GM21737 (cell line): ENCODE results near the gene ELL2.
A peak's percentile ranks its signal among the peaks of the same experiment; 100 is the strongest.
"Not testable (repeated sequence)": the region's sequence is repeated elsewhere in the genome, so short reads cannot be mapped to it uniquely, and the experiment has no call there.

Experiments
- ATAC-seq: cut with Tn5 transposase; IDR thresholded peaks from one replicate; pipeline ENCODE4 v1.9.1; 2021; ENCODE audit warnings: mild to moderate bottlenecking, moderate library complexity; ENCODE audit not compliant: unreplicated experiment

Gene ELL2

DNA sequence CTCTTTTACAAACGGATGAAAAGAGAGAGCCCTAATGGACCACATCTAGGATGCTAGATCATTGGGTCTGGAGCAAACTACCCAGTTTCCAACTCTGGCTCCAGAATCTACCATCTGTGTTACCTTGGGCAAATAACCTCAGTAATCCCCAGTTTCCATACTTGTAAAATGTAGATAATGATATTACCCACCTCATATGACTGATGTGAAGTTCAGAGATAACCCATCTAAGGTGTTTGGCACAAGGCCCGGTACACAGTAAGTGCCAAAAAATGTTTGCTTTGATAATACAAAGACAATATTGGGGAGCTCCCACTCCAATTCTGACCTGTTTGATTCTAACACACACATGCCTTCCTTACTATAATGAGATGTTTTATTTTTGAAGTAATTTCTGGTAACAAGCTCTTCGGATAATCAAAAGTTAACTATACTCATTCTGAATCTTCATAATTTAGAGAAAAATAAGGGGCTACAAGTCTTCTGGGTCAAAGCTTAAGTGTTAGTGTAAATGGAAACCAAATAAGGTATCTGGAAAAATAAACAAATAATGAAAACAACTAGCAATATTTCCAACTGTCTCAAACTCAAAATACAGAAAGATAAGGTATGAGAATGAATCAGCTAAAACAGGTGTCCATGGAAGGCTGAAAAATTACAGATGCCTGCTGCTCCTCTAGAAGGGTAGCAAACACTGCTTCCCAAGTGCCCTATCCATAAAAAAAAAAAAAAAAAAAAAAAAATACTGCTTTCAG lies 30.4 kb downstream of the ELL2 start:
- ATAC-seq, result no peak

DNA sequence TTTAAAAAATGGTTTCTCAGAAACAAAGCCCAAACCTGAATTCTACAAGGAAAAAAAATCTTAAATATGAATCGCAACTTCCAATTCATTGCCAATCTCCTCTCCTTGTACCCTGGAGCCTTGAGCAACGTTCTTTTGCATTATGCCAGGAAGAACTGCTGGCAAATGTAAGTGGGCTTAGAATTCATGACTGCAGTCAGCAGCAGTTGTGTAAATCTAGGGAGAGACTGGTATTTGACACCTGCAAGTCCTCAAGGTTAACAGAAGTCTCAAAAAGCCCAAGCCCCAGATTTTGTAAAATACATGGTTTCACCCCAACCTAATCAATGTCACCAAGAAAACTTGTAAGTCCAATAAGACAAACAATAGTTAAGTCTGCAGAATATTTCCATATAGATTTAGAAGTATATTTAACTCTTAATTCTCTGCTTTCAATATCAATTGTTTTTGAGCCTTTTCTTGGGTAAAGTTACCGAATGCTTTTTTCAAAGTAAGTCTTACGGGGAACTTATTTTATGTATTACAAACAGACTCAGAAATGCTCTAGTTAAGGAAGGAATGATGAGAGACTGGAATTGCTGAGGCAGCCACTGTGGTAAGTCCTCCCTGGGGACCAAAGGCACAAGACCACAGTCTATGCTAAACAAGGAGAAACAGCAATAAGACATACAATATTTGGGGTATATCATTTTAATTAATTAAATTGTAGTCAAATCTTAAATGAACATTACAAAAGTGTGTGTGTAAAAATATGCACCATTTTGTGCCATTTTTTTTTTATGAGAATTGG lies 31.3 kb downstream of the ELL2 start:
- no peak for ATAC-seq

DNA sequence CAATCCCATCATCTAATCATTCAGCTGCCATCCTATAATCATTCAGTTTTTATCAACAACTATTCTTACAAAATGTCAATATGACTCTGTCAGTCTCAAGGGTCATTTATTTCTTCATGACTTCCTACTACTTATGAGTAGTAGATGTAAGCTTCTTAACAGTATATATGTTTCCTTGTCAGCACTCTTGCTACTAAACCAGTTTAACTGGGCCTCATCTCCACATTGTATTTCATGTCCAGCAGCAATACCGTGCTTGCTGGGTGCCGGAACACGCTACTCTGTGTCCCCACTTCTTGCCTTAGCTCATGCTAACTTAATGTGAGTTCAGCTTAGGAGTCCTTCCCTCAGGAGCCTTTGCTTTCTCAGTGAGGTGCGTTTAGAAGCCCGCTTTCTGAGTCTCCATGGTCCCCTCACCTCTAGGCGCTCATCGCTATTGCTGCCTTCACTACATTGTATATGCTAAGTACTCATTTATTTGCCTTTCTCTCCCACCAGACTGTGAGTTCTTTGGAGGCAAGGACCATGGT lies 32.9 kb downstream of the ELL2 start:
- ATAC-seq, result no peak

DNA sequence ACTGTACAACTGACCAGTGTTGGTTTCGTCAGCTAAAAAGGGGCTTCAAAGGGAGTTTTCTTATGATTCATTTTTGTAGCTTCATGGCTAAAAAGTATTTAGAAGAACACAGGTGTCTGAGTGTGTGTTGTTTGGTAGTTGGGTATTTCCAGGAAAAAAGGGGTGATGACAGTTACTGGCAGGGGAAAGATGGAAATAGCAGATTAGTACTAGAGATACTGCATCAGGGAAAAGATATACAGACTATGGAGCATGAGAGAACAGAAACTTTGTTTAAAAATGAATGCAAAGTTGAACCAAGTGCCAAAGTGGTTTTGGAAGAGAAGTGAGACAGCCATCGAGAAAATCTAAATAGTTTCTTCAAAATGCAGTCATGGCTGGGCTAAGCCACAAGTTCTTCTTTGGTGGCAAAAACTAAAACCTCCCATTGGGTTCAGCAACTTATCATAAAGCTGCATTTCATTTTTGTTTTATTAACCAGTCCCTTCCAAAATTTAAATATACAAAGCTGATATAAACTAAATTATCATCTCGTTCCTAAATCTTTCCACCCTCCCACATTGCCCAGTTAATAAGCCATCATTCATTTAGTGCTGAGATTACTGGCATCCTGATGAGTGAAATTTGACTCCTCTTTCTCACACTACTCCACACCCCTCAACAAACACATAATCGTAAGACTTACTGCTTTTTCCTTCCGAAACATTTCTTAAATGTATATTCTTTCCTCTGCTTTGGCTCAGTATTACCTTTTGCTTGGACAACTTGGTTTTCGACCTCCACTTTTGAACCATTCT lies 33.5 kb downstream of the ELL2 start:
- peak; percentile 57 for ATAC-seq

DNA sequence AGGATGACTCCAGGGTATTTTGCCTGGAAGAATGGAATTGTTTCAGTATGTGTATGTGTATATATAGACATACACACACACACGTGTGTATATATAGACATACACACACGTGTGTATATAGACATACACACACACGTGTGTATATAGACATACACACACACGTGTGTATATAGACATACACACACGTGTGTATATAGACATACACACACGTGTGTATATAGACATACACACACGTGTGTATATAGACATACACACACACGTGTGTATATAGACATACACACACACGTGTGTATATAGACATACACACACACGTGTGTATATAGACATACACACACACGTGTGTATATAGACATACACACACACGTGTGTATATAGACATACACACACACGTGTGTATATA lies 34.4 kb downstream of the ELL2 start:
- not testable (repeated sequence) for ATAC-seq

DNA sequence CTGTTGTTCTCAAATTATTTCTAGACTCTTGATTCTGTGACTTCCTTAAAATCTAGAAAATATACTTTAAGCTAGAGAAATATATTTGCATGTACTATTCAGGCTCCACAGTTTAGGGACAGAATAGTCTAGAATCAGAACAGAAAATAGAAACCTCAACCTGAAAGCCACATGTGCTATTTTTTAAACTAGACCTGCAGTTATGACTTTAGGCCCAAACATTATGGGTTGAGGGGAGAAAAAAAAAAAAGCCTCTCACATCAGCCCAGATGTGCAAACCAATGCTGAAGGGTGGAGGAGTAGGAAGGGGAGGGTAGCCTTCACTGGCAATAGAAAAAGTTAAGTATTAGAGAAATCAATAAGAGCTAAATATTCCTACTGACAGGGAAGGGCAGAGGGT lies 35.7 kb downstream of the ELL2 start:
- ATAC-seq, result peak; percentile 53

DNA sequence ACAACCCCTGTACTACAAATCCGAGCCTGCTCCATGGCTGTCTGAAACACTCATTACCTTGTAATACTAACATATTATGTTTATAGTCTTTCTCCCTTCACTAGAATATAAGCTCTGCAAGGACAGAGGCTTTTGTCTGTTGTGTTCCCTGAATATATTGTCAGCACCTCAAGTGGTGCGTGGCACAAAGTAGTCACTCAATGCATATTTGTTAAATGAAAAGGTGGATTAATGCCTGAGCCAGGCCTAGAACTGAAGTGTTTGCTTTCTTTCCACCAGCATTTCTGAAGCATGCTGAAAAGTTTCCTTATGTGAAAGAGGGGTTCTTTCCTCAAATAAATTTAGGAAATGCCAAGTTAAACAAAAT lies 36.3 kb downstream of the ELL2 start:
- no peak for ATAC-seq

DNA sequence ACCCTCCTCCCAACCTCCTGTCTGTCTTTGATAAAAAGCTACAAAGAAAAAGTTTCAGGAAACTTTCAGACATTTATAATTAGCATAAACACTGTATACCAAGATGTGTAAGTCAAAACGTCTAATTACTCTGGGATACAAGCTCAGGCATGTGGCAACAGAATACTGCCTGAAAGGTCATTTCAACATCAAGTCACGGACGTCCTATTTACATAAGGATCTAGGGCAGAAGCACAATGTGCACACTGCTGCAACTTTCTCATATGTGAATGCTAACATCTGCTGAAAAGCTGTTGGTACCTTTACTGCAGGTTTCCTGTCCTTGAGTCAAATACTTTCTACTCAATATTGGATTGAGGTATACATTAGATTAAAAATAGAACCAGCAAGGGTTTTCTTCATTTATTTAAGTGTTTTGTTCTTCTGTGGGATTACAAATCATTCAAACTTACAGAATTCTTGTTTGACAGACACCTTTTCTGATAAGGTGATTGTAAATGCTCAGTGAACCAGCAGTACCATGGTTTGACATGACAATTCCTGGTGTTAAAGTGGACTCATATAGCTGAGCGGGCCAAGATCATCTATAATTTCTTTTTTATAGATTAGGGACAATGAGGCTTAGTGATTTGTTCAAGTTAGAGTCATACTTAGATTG lies 36.8 kb downstream of the ELL2 start:
- ATAC-seq, result no peak

DNA sequence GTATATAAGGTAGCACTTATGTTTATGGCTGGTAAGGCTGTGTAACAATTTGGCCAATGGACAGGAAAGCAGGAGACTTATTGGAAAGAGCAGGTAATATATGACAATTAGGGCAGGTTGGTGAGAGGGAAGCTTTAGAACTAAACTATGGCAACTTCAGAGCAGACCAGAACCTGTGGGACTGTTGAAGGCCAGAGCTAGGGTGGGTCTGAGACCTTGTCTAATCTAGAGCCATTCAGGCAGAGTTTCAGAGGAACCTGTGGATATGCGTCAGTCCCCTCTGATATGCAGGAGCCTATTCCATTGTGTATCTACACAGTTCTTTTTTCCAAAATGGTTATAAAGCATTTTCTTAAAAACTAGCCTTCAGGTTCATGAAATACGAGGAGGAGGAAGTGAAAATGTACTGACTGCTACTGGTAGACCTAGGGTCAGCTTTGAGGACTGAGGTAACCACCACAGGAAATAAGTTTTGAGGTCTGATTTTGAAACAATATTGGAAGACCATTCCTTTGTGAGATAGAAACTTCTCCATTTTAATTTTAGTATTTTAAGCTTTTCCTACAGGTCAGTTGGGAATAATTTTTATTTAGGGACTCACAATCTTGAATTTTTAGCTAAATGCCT lies 37.6 kb downstream of the ELL2 start:
- ATAC-seq, result peak; percentile 36

DNA sequence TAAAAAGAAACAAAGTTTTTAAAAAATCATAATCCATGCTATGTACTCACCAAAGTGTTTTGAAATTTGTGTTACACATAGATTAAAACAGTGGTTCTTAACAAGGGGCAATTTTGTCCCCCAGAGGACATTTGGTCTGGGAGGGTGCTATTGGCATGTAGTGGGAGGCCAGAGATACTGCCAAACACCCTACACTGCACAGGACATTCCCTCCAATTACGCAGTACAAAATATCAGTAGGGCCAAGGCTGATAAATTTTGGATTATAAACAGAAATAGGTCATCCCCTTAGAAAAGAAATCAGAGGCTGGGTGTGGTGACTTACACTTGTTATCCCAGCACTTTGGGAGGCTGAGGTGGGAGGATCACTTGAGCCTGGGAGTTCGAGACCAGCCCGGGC lies 38.9 kb downstream of the ELL2 start:
- ATAC-seq, result no peak

DNA sequence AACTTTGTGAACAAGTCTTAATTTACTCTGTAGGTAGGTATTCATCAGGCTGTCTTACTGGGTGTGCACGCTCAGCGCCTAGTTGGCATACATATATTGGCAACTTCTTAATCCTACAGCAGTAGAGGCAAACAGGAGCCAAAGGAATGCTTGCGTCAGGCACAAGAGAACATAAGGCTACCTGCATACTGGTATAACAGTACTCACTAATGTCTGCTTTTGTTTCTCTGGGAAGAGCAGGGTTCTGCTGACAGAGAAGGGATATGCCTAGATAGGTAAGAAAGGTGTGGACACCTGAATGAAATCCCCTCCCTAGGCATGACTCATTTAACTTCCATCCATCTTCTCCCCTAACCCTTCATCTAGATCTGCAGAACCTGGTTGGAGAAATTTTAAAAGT lies 40.1 kb downstream of the ELL2 start:
- no peak for ATAC-seq

DNA sequence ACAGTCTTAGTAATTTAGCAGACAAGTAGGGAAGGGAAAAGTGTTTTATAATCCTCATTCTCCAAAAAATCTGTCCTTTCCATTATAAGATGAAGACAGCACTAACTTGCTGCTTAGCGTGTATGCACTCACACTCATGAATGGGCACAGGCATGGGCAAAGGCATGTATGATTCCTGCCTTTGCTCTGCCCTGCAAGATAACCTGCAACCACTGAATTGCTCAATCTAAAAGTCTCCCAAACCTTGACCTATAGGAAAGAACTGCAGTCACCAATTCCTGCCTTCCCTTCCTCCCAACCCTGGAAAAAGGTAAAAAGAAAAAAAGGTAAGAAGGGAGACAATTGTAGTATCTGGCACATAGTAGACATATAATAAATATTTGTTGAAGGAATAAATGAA lies 40.8 kb downstream of the ELL2 start:
- no peak for ATAC-seq

DNA sequence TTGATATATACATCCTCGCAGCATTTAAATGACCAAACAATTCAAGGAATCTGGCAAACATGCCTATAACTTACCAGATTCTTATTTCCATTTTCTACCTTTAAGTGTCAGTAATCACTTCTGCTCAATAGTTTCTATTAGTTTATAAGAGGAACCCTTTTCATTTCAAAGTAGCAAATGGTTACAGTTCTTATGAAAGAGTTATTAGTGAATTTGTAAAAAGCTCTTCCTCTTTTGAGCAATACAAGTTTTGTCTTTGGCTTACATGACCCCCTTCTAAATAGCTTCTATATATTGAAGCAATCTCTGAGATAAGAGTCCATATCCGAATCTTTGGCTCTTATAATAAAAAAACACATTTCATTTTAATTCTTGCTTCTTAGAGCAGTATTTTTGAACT lies 42.0 kb downstream of the ELL2 start:
- no peak for ATAC-seq

DNA sequence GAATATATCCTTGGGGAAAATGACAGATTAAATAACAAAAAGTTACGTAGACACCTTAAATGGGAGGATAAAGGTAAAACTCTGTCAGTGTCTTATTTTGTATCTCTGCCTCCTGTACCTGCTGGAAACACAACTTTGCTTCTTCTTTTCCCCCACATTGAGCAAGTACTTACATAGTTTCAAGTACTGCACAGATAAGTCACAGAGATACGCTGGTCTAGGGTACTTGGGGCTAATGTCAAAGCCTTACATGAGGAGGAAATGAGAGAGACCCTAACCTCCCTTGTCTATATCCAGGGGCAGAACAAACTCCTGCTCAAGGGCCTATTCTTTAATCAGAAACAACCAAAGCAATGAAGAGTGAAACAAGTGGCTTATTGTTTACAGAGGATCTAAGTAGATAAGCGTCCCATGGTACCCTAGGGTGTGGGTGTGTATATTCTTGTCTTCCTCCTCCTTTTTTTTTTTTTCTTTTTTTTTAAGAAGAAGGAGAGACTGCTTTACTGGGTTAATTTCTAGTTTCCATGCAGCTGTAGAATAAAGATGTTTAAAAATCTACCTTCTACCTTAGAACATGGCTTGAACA lies 43.1 kb downstream of the ELL2 start:
- ATAC-seq, result no peak

DNA sequence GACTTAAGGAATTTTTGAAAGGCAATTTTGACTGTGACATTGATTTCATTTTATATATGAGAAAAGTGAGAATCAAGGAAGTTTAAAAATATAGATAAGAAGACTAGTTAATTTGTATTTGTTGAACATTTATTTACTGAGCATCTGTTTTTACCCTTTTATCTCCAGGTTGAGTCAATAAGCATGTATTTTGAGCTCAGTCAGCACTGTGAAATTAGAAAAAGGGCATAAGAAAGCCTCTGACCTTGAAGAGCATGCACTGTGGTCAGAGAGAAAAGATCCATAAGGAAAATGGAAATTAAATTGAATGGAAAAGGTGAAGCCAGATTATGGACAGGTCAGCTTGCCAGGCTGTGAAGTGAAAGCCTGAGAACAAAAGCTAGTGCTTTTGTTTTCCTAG lies 44.4 kb downstream of the ELL2 start:
- ATAC-seq, result no peak

DNA sequence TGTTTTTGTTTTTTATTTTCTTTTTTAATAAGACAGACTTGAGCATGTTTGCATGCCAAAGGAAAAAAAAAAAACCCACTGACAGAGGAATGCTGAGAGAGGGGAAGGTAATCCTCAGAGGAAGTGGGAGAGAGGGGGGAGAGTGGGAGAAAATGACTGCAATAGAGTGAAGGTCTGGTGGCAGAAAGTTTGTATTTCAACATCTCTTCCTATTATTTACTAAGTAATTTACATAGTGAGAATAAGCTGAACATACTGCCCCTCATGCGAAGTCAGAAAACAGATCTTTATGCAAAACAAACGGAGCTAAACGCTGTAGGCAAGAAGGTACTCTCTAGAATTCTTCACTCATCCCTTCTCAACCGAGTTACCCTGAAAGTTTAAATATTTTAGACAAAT lies 45.0 kb downstream of the ELL2 start:
- ATAC-seq, result no peak

DNA sequence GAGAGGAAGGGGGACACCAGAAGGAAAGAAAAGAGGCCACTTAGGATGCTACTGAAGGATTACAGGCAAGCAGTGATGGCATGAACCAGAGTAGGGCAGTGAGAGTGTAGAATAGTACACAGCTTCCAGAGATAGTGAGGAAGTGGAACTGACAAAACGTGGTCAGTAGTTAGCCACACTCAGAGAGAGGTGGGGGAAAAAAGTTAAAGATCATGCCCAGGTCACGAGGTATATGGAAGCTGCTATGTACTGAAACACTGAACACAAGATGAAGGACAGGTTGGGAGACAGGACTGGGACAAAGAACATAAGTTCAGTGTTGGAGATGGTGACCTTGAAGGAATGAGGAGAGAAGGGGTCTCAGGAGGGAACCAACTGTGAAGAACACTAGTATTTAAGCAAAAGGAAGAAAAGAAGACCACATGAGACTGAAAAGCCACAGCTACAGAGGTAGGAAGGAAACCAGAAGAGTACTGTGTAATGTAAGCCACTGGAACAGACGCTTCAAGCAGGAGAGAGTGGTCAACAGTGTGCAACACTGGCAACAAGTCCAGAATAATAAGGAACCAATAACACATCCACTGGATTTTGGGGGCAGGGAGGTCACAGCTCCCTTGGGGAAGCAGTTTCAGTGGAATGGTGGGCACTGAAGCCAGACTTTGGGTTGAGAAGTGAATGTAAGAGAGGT lies 45.5 kb downstream of the ELL2 start:
- peak; percentile 69 for ATAC-seq

DNA sequence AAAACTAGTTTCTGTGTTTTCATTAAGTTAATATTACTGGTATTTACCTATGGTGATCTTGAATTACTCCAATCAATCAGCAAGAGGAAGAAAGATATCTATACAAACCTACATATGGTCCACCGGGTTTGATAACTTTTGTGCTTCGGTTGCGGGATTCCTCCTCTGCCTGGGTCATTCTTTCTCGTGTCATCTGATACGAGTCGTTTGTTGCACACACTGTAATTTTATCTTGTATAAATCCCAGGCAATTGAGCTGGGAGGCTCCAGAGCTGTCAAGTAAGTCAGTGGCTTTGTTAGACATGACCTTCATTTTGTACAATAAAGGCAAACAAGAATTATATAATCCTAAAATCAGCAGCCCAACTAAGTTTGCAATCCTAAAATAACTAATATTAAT lies 48.0 kb downstream of the ELL2 start:
- ATAC-seq, result no peak

DNA sequence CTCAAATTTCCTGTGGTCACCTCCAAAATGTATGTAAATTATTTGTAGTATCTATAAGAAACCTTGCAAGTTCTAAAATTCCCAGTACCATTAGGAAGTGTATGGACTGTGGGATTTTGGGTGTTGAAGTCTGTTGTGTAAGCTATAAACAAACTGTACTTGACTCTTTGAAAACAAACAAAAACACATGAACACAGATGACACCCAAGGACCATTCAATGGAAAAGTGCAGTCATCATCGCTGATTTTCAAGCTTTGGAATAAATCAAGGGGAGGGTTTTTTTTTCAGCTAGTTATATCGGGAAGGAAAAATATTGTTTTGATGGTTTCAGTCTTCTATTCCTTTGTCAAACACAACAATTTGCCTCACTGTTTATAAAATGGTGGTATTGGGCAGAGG lies 49.6 kb downstream of the ELL2 start:
- ATAC-seq, result no peak

DNA sequence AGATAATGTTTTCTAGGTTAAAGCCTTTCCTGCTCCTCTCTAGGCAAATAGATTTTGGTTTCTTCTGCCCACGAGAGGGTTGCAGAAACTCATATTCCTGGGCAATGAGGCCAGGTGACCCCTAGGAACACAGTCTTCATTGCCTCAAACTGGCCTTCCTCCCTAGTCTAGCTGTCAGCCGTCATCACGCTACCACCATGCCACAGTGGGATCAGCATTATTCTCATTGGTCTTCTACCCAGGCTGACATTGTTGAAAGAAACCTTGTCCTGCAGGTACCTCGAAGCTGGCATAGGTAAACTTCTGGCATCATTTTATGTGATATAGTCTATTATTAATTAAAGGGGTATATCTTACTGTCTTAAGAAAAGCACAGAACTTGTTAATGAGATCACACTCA lies 51.1 kb downstream of the ELL2 start:
- ATAC-seq, result no peak
